NCI-H526 treated with DMSO at 0.1 percent for 48 hours (cell line): ENCODE measurements around the gene APOBEC3F.
"Not testable (repeated sequence)": the region's sequence is repeated elsewhere in the genome, so short reads cannot be mapped to it uniquely, and the experiment has no call there.

Experiments used
- DNase-seq: peaks from one replicate; lab custom pipeline; 2025; lab: John Stamatoyannopoulos, UW

The APOBEC3F gene

GRCh38 chr22:39040538-39041296 lies at the start of gene APOBEC3F:
Gene APOBEC3F, plus strand, starts transcription at chr22:39040864. Its CDS starts 97 bp downstream, at chr22:39040961.
- DNase-seq, result not testable (repeated sequence)

- not testable (repeated sequence) for DNase-seq
Measured at GRCh38 chr22:38992871-38993371, 47.7 kb upstream of the APOBEC3F start.

- no peak for DNase-seq
Measured at GRCh38 chr22:38996105-38996504, 44.6 kb upstream of the APOBEC3F start.

DNA sequence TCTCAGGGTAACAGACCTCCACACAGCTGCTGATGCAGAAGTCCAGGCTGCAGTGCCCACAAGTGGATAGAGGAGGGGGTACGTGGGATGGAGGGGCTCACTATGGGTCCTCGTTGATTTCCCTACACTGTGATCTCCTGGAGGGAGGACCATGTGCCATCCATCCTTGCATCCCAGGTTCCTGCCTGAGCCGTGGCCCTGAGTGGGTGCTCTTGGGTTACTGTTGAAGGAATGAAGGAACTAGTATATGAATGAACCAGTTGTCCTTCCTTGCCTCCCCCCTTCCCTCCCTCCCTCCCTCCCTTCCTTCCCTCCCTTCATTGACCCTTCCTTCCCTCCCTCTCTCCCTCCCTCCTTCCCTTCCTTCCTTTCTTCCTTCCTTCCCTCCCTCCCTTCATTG lies 43.1 kb upstream of the APOBEC3F start:
- no peak for DNase-seq

DNA sequence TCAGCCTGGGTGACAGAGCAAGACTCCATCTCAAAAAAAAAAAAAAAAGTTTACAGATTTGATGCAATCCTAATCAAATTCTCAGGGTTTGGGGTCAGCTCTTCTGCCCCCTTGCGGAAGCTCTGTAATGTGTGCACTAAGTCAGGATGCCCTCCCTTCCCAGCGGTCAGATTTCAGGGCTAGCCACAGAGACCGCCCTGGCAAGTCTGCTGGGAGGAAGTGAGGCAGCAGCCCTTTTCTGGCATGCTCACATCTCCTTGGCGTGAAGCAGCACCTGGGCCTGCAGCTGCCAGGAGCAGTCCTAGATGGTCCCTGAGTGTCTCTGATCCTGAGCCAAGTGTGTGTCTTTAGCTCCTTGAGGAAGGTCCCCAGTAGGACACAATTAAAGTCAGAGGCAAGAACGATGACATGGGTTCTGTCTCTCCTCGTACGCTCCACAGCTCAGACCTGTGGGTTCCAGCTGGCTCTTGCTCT lies 37.5 kb upstream of the APOBEC3F start:
- peak; percentile 16 for DNase-seq

GRCh38 chr22:39007177-39007576 lies 33.5 kb upstream of the APOBEC3F start:
- no peak for DNase-seq

DNA sequence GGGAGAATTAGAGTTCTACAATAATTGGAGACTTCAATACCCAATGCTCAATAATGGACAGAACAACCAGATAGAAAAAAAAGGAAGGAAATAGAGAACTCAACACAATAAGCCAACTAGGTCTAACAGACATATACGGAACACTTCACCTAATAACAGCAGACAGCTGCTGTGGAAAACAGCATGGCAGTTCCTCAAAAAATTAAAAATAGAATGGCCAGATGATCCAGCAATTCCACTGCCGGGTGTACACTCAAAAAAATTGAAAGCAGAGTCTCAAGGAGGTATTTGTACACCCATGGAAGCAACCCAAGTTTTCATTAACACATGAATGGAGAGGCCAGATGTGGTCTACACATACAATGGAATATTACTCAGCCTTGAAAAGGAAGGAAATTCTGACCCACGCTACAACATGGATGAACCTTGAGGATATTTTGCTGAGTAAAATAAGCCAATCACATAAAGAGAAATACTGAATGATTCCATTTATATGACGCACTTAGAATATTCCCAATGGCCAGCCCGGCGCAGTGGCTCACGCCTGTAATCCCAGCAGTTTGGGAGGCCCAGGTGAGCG lies 32.3 kb upstream of the APOBEC3F start:
- DNase-seq, result not testable (repeated sequence)

DNA sequence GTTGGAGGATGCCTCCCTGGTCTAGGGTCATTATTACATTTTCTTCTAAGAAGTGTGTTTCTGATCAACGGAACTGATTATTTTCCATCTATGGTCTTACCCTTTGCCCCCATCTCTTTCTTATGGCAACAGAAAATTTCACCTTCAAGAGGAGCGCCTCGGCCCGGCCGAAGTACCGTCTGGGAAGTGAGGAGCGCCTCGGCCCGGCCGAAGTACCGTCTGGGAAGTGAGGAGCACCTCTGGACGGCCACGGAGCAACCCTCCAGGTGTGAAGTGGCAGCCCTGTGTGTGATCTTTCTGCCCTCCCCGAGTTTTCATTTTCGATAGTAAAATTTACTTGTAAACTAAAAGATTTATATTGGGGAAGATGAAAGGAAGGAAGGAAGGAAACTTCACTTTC lies 29.7 kb upstream of the APOBEC3F start:
- DNase-seq, result no peak

DNA sequence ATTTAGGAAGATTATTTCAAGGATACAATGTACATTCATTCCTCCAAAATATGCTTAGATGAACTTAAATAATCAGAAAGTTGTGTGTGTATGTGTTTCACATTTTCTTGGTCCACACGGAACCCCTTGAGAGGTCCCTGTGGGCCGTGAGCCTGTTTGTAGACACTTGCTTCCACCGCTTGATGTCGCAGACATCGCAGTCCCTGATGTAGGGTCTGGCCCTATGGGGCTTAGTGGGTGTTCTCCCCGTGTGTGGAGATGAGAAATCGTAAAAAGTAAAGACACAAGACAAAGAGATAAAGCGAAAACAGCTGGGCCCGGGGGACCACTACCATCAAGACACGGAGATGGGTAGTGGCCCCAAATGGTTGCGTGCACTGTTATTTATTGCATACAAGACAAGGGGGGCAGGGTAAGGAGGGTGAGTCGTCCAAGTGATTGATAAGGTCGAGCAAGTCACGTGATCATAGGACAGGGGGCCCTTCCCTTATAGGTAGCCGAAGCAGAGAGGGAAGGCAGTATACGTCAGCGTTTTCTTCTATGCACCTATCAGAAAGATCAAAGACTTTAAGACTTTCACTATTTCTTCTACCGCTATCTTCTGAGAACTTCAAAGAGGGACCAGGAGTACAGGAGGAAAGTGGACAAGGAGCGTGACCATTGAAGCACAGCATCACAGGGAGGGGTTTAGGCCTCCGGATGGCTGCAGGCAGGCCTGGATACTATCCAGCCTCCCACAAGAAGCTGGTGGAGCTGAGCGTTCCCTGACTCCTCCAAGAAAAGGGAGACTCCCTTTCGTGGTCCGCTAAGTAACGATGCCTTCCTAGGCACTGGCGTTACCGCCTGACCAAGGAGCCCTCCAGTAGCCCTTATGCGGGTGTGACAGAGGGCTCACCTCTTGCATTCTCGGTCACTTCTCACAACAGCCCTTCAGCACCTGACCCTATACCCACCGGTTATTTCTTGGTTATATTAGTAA lies 27.8 kb upstream of the APOBEC3F start:
- DNase-seq, result no peak

DNA sequence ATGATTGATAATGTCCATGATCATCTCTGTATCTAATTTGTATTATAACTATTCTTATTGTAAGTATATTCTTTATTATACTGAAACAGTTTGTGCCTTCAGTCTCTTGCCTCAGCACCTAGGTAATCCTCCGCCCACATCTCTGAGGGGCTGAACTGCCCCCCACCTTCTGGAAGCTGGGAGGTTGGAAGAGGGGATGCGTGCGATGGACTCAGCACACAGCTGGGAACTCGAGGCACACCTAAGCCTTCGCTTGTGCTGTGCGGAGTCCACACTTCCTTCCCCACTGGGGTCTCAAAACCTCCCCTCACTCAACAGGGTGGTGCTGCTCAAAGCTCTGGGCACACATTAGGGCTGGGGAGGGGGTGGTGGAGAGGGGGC lies 27.1 kb upstream of the APOBEC3F start:
- not testable (repeated sequence) for DNase-seq

DNA sequence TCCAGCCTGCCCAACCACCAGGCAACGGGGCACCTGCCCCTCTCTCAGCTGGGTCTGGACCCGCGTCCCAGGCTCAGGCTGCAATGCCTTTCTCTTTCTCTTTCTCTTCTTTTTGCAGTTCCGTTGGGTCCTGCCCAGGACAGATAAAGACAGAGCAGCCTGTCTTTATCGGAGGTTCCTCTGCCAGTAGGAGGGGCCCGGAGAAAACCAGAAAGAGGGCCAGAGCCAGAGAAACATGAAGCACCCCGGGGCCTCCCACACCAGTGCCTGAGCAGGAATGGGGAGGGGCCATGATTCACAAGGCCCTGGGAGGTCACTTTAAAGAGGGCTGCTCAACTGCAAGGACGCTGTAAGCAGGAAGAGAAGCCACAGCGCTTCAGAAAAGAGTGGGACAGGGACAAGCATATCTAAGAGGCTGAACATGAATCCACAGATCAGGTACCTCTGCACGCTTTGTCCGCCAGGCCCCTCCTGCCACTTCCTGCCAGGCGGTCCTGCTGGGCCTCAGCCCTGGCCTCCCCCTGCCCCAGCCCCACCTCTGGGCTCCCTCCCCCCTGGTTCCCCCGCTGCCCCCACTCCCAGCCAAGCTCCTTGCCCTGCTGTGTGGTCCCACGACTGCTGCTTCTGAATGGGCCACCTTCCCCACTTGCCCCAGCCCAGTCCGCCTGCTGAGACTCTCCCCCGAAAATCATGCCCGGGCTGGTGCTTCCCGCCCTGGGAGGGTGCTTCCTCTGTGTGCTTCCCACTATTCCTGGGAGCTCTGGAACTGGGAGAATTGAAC lies 26.5 kb upstream of the APOBEC3F start, which contains the start of gene APOBEC3C:
APOBEC3C (plus strand) TSS at position 316 of the 781 bp plus-strand sequence; CDS start at position 422, 106 bp downstream.
- DNase-seq, result peak; percentile 0

DNA sequence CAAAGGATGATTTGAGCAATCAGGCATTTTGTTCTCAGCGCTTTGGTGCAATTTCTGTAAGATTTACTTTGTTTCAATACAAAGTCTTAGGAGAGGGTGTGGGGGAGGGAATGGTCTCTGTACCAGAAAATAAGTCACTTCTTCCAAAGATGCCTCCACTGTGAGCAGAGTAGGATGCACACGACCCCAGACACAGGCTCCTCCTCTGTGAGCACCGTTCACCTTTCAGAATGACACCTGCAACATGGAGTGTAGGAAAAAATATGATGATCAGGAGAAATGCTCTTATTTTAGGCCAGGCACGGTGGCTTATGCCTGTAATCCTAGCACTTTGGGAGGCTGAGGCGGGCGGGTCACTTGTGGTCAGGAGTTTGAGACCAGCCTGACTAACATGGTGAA lies 25.9 kb upstream of the APOBEC3F start:
- DNase-seq, result not testable (repeated sequence)

DNA sequence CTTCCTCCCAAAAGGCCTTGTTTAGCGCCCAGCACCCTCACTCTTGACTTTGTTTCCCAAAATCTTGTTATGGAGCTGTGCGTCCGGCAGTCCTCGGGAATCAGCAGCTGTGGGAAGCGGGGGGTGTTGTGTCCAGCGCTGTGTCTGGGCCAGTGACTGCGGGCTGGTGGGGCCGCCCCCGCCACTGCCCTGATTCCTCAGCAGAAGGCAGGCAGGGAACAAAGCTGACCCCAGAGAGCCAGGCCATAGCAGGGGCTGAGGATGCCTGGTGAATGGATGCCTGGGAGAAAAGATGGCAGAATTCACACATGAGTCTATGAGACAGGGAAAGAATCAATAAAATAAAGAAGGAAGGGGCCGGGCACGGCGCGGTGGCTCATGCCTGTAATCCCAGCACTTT lies 24.1 kb upstream of the APOBEC3F start:
- no peak for DNase-seq

DNA sequence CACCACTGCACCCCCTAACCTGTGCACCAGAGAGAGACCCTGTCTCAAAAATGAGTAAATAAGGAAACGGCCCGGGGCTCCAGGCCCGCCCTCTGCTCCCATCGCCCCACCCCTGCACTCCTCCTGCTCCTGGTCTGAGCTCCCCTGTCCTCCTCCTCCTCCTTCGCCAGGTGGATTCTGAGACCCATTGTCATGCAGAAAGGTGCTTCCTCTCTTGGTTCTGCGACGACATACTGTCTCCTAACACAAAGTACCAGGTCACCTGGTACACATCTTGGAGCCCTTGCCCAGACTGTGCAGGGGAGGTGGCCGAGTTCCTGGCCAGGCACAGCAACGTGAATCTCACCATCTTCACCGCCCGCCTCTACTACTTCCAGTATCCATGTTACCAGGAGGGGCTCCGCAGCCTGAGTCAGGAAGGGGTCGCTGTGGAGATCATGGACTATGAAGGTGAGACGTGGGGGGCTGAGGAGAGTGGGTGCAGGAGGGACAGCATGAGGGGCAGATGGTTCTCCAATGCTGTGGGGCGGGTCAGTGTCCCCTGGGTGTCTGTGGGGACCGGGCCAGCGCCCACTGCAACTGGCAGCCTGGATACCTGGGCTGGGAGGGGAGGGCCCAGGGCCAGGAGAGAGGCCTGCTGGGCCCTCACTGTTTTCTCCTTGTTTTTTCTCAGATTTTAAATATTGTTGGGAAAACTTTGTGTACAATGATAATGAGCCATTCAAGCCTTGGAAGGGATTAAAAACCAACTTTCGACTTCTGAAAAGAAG lies 22.9 kb upstream of the APOBEC3F start:
- DNase-seq, result no peak

GRCh38 chr22:39020021-39020651 lies 20.5 kb upstream of the APOBEC3F start:
- peak; percentile 52 for DNase-seq

- no peak for DNase-seq
Measured at GRCh38 chr22:39021552-39022250, 19.0 kb upstream of the APOBEC3F start.

DNA sequence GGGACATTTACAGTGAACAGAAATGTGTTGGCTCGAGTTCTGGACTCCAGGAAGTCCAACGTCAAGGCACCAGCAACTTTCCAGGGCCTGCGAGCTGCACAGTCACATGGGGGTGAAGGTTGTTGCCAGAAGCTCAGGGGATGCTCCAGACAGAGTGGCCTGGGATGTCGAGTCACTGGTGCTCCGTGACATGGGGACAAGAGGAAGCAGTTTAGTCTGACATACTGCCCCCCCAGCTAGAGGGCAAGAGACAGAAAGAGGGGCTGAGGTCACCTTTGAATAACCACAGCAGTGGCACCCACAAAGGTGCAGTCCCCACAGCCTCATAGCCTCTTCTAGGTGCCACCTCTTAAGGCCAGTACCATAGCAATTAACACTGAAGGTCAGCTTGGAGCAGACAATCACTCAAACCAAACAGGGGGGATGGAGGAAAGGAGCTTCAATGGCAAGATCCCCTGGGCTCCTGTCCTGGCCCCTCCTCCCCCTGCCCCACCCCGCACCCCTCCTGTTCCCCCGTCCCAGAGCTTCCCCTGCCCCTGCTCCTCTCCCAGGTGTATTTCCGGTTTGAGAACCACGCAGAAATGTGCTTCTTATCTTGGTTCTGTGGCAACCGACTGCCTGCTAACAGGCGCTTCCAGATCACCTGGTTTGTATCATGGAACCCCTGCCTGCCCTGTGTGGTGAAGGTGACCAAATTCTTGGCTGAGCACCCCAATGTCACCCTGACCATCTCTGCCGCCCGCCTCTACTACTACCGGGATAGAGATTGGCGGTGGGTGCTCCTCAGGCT lies 15.9 kb upstream of the APOBEC3F start:
- DNase-seq, result no peak

DNA sequence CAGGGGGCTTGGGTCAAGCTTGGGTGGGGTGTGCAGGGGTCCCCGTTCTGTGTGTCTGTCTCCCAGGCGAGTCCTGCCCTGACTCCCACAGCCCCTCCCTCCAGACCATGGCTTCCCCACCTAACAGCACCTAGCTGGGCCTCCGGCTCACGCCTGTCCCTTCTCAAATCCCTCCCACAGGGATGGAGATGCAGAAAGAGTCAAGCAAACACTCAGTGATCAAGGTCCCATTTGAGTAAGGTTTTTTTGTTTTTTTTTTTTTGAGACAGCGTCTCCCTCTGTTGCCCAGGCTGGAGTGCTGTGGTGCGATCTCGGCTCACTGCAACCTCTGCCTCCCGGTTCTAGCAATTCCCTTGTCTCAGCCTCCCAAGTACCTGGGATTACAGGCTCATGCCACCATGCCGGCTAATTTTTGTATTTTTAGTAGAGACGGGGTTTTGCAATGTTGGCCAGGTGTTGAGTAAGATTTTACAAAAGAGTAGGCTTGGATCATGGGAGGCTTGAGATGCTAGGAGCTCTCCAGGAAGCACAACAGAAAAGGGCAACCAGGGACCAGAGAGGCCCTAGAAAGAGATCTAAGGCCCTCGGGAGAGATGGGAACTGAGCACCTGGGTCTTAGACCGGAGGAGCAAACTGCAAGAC lies 14.0 kb upstream of the APOBEC3F start:
- no peak for DNase-seq
